ELR (cell line): Measurements from ENCODE around the gene TSPEAR.
"Not testable (repeated sequence)": the region's sequence is repeated elsewhere in the genome, so short reads cannot be mapped to it uniquely, and the experiment has no call there.

ENCODE experiments used
- DNase-seq: peaks from one replicate; pipeline ENCODE4 v3.0.0-alpha.2; 2015; ENCODE audit warnings: low read depth

The TSPEAR gene

DNA sequence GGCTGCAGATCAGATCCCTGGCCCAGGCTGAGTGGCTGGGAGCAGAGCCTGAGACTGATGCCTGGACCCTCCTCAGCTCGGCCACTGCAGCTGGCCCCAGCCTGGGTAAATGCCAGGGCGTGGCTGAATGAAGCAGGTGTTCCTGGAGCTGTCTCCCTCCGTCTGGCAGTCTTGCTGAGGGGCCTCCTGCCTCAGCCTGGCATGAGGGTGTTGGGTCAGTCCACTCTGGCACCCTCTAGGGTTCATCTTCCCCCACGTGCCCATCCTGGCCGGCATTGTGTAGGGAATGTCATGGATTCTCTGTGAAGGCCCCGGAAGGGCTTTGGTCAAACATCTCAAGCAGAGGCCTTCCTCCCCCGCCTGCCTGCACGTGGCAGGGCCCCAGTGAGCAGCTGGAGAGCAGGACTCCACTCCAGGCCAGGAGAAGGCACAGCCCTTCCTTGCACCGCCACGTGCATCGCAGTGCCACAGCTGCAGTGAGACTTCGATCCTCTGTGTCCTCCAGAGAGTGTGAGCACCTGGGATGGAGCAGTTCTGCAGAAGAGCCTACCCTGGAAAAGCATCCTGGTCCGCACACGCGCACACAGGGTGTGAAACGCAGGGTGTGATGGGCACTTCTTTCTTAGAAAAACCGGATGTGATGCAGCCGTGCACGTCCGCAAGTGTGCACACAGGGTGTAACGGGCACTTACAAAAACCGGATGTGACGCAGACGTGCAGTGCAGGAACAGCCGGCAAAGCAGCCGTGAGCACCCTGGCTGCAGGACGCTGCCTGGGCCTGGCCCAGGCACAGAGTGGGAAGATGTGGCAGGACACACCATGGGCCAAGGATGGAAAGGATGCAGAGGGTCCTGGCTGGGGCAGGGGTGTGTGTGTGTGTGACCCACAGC is 142.5 kb downstream of the TSPEAR start:
- no peak for DNase-seq

GRCh38 chr21:44568261-44568660 is 143.1 kb downstream of the TSPEAR start:
- no peak for DNase-seq

DNA sequence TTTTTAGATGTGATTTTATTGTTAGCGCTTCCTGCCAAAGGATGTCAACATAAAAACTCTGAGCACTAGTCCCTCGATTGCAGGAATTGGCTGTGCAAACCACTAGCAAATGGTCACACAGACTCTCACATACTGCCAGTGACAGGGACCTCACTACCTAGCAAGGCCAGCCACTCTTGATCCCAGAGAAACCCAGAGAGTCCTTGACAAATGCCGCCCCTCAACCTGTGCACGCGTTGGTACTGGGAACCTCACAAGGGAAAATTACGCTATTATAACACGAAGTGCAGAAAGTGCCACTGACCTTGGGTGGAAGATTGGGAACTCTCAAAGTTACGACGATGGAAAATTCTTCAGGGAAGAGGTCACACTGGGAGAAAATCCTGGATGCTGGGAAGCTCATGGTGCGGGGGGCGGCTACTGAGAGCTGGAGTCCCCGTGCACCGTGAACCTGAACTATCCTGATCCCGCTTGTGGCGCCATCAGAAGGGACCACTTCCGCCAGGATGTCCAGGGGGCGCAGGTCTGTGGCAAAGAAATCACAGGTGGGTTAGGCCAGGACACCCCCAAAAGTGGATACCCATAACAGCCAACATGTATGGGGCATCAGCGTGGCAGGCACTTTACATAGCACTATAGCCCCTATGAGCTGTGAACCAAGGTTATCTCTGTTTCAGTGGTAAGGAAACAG is 143.7 kb downstream of the TSPEAR start:
- DNase-seq = no peak

DNA sequence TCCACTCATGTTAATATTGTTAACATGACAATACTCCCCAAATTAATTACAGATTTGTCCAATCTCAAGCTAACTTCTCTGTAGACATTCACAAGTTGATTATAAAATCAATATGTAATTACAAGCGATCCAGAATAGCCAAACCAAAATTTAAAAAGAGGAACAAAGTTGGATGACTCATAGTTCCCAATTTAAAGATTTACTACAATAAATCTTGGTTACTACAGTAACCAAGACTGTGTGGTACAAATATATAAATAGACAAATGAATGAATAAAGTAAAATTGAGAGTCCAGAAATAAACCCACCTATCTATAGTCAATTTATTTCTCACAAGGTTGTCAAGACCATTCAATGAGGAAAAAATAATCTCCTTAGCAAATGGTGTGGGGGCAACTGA is 145.0 kb downstream of the TSPEAR start:
- DNase-seq = no peak

DNA sequence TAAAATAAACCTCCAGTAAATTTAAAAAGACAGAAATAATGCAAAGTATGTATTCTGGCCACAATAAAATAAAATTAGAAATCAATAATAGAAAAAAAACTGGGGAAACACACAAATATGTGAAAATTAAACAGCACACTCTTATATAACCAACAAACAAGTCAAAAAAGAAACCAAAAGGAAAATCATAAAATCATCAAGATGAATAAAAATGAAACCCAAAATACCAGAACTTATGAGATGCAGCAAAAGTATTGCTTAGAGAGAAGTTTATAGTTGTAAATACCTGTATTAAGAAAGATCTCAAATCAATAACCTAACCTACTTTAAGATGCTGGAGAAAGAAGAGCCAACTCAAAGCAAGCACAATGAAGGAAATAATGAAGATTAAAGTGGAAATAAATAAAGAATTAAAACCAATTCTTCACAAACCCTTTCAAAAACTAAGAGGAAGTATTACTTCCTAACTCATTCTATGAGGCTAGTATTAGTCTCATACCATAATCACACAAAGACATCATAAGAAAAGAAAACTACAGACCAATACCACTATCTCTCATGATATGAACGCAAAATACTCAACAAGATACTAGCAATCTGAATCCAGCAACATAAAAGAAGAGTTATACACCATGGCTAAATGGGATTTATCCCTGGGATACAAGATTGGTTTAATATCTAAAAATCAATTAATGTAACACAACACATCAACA is 146.3 kb downstream of the TSPEAR start:
- DNase-seq = no peak

DNA sequence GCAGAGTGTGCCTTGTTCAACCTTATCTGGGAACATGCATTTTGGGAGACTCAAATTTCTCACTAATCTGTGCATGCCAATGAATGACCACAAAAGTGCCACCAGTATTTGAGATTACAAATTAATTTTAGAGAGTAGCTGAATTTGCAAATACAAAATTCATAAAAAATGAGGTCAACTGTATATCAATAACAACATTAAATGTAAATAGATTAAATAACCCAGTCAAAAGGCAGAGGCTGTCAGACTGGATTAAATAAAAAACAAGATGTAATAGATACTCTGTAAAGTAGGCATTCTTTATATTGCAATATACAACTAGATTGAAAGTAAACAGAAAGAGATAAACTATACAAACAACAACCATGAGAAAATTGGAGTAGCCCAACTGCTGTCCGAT is 147.3 kb downstream of the TSPEAR start:
- DNase-seq = no peak

DNA sequence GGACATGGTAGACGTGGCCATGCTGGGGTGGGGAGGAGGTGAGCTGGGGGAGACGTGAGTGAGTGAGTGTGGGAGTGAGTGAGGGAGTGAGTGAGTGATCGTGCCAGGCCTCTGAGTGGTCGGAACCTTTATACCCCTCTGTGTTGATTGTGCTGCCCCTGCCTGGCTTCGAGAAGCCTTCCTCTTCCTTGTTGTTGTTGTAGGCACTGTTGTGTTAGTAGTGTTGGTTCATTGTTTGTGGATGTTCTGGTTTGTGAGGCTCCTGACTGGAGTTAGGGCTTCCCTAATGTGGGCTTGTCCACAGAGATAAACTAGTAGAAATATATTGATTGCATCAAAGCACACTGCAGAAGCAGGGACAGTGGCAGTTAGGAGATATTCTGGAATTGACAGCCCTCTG is 152.7 kb downstream of the TSPEAR start, which contains the start of gene KRTAP10-3:
KRTAP10-3 (minus strand) TSS at position 101 of the 400 bp plus-strand sequence; CDS start at position 21, 80 bp downstream.
- DNase-seq = no peak

GRCh38 chr21:44558329-44558675 is 153.1 kb downstream of the TSPEAR start:
- DNase-seq = not testable (repeated sequence)

- no peak for DNase-seq
These were observed 153.7 kb downstream of the TSPEAR start for GRCh38 chr21:44557491-44558328.

- no peak for DNase-seq
These were observed 154.5 kb downstream of the TSPEAR start for GRCh38 chr21:44556879-44557278.

- DNase-seq = no peak
These were observed 156.0 kb downstream of the TSPEAR start for GRCh38 chr21:44555200-44555875.

DNA sequence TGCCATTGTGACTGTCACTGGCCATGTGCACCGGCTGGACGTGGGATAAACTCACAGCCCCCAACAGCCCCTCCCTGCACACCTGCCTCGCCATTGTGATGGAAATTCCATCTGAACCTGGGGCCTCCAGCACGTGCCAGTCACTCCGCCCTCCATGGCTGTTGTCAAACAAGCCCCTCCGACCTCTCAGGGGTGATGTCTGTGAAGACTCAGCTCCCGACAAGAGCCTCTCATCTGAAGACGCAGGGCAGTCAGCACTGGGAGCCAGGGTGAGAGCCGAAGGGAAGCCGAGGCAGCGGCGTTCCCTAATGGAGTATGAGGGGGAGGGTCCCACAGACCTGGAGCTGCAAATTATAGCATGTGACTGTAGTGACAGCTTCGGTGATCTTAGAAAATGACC is 158.7 kb downstream of the TSPEAR start:
- no peak for DNase-seq

DNA sequence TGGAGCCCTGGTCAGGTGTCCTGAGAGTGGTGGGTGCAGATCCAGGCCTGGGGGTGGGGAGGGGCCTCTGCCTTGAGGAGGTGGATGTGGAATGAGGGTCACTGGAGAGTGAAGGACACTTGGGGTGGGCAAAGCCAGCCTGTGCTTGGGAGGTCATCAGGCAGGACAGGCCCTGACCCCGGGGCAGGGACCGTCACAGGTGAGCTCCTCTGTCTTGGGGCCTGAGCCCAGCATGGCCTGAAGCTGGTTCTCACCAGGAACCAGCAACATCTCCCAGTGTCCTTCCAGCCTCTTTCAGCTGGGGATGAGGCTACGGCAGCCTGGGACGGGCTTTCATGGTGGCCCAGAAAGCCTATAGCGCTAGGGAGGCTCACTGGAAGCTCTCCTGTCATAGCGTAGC is 159.2 kb downstream of the TSPEAR start:
- DNase-seq = no peak

DNA sequence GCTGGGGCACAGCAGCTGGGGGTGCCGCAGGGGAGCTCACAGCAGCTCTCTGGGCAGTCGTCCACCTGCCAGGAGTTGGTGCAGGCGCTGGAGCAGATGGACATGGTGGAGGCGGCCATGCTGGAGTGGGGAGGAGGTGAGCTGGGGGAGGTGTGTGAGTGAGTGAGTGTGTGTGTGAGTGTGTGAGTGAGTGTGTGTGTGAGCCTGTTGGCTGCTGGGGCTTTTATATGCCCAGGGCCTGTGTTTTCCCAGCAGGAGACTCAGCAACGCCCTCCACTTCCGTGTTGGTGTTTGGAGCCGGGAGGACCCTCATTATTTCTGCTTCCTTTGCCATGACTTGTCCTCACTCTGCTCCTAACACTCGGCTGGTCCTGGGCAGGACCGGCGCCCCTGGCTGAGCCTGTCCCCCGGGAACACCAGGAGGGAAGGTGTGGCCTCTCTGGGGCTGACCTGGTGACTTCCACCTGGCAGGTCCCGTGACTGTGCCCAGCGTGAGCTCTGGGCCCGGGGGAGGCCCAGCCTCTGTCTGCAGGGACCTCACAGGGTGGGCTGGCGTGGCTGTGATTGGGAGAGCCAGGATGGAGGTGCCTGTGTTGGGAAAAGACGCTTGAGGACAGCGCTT is 159.9 kb downstream of the TSPEAR start, which contains the start of gene KRTAP10-2:
KRTAP10-2 (minus strand) TSS at position 166 of the 622 bp plus-strand sequence; CDS start at position 119, 47 bp downstream.
- no peak for DNase-seq

DNA sequence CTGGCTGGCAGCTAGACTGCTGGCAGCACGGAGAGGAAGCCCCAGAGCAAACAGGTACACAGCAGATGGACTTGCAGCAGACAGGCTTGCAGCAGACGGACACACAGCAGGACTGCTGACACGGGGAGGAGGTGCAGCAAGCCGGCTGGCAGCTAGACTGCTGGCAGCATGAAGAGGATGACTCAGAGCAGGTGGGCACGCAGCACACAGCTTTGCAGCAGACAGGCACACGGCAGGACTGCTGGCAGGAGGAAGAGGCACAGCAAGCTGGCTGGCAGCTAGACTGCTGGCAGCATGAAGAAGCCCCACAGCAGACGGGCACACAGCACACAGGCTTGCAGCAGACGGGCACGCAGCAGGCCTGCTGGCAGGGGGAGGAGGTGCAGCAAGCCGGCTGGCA is 160.6 kb downstream of the TSPEAR start:
- no peak for DNase-seq

DNA sequence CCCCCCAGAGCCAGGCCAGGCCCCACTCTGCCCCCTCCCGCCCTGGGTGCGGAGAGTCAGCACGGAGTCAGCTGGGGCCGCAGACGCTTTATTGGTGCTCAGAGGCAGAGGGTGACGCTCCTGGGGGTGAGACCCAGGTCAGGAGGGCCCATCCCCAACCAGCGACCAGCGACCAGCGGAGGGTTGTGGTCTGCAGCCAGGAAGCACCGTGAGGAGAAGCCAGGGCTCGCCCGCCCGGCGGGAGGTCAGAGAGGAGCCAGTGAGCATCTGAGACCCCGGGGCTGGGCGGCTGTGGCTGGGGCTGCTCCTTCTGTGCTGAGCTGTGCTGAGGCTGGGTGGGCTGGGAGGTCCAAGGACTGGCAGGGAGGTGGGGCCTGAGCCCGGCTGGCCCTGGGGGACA is 161.1 kb downstream of the TSPEAR start:
- not testable (repeated sequence) for DNase-seq

DNA sequence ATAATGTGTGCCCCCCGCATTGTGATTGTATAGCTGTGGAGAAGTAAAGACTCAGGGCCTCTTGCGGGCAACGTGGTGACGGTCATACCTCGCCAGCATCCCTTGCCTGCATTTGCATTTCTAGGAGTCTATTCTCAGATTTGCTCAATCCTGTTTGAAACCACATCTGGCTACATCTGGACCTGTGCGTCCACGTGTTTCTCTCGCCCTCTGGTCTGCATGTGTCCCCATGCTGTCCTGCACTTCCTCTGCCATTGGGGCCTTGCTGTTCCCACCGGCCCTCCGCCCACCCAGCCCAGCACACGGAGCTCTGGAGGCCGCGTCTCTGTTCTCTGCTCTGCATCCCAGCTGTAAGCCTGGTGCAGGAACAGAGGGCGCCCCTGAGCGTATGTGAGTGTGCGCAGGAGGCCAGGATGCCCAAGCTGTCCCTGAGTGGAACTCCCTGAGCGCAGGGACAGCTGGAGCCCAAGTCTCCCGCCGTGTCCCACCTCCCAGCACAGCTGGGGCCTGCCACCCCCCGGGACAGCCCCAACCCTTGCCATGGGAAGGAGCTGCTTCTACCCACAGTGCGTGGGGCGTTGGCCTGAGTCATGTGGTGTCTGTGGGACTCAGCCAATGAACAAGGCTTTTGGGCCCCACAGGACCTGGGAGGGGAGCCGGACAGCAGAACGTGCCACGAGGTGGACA is 161.7 kb downstream of the TSPEAR start:
- no peak for DNase-seq

DNA sequence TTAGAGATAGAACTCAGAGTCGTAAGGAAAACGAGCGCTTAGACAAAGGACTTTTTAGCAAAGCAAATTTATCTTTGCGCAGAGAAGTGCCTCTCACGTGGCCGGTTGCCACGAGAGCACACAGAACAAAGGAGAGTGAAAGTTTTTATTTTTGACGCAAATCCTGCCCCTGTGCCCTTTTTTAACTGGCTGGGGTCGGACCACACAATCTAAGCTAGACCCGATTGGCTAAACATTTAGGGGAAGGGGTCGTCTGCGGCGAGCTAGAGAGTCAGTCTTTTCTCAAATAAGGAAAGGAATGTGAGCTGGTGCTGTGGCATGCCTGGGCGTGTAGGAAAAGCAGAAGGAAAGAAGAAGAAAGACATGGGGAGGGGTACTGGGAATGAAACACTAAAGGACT is 162.4 kb downstream of the TSPEAR start:
- no peak for DNase-seq

GRCh38 chr21:44548381-44548780 is 163.0 kb downstream of the TSPEAR start:
- DNase-seq = no peak
